Activated gamma-delta T cell (primary cell): ENCODE data around the gene MAGEB1.

Source experiments
- DNase-seq: peaks from one replicate; lab custom pipeline; 2025; lab: John Stamatoyannopoulos, UW
- total RNA-seq, 2 donors: gene quantifications; one replicate each; lab custom pipeline; 2026; lab: John Stamatoyannopoulos, UW

Gene MAGEB1
- total RNA-seq = 0 reads per million in 2 donors

- DNase-seq = no peak
Observed at GRCh38 chrX:30246769-30247489, at the start of gene MAGEB1. Gene MAGEB1, plus strand, starts transcription at chrX:30247146. Its CDS starts 3,348 bp downstream, at chrX:30250494.

- no peak for DNase-seq
Observed at GRCh38 chrX:30212172-30212571, 34.8 kb upstream of the MAGEB1 start.

- no peak for DNase-seq
Observed at GRCh38 chrX:30215357-30215843, 31.5 kb upstream of the MAGEB1 start, which contains the start of gene MAGEB2. Gene MAGEB2, plus strand, starts transcription at chrX:30215563. Its CDS starts 3,018 bp downstream, at chrX:30218581.

- DNase-seq = no peak
Observed at GRCh38 chrX:30217465-30217864, 29.5 kb upstream of the MAGEB1 start.

- no peak for DNase-seq
Observed at GRCh38 chrX:30219372-30219771, 27.6 kb upstream of the MAGEB1 start.

GRCh38 chrX:30220661-30221060 lies 26.3 kb upstream of the MAGEB1 start:
- DNase-seq = no peak

- no peak for DNase-seq
Observed at GRCh38 chrX:30224536-30224935, 22.4 kb upstream of the MAGEB1 start.

- no peak for DNase-seq
Observed at GRCh38 chrX:30228526-30228925, 18.4 kb upstream of the MAGEB1 start.

GRCh38 chrX:30230395-30230794 lies 16.6 kb upstream of the MAGEB1 start, which contains the start of gene MAGEB3:
Gene MAGEB3, plus strand, starts transcription at chrX:30230657. Its CDS starts 5,268 bp downstream, at chrX:30235925.
- DNase-seq = no peak

- DNase-seq = no peak
Observed at GRCh38 chrX:30241724-30242415, 5.1 kb upstream of the MAGEB1 start, which contains the start of gene MAGEB4. Gene MAGEB4, plus strand, starts transcription at chrX:30242000. Its CDS starts 136 bp downstream, at chrX:30242136.

GRCh38 chrX:30248854-30249253 lies 1.9 kb downstream of the MAGEB1 start:
- no peak for DNase-seq

- no peak for DNase-seq
Observed at GRCh38 chrX:30253257-30253656, 6.3 kb downstream of the MAGEB1 start.

GRCh38 chrX:30259927-30260326 lies 13.0 kb downstream of the MAGEB1 start:
- no peak for DNase-seq

- no peak for DNase-seq
Observed at GRCh38 chrX:30261012-30261411, 14.1 kb downstream of the MAGEB1 start.

- no peak for DNase-seq
Observed at GRCh38 chrX:30262763-30263162, 15.8 kb downstream of the MAGEB1 start.

GRCh38 chrX:30270639-30271038 lies 23.7 kb downstream of the MAGEB1 start:
- no peak for DNase-seq

- DNase-seq = no peak
Observed at GRCh38 chrX:30275498-30275897, 28.6 kb downstream of the MAGEB1 start.

GRCh38 chrX:30278365-30278764 lies 31.4 kb downstream of the MAGEB1 start:
- DNase-seq = no peak

- DNase-seq = no peak
Observed at GRCh38 chrX:30280428-30280827, 33.5 kb downstream of the MAGEB1 start.

- no peak for DNase-seq
Observed at GRCh38 chrX:30282527-30282926, 35.6 kb downstream of the MAGEB1 start.

- DNase-seq = no peak
Observed at GRCh38 chrX:30283456-30284200, 36.7 kb downstream of the MAGEB1 start.
